HG02763 (cell line): Measurements from ENCODE around the gene MBP.
A peak's percentile ranks its signal among the peaks of the same experiment; 100 is the strongest.

Source experiments
- ATAC-seq: cut with Tn5 transposase; IDR thresholded peaks from one replicate; pipeline ENCODE4 v1.9.1; 2021; ENCODE audit warnings: mild to moderate bottlenecking, moderate library complexity; ENCODE audit not compliant: unreplicated experiment

Gene MBP

GRCh38 chr18:77086656-77087392 lies 45.8 kb downstream of the MBP start:
- ATAC-seq, result no peak

- no peak for ATAC-seq
Observed at GRCh38 chr18:77086034-77086433, 46.5 kb downstream of the MBP start.

DNA sequence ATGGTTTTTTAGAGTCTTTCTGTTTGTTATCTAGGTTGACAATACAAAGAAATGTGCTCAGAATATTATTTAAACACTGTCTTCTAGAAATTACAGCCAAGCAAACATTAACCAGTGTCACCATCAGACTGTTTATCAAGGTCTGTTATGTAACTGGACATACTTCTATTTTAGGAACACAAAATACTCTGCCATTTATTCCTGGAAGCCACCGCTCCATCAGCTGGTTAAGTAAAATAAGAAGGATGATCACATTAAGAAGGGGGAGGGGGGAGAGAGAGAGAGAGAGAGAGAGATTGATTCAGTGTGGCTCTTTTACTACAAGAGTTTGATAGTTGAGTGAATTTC lies 47.9 kb downstream of the MBP start:
- no peak for ATAC-seq

DNA sequence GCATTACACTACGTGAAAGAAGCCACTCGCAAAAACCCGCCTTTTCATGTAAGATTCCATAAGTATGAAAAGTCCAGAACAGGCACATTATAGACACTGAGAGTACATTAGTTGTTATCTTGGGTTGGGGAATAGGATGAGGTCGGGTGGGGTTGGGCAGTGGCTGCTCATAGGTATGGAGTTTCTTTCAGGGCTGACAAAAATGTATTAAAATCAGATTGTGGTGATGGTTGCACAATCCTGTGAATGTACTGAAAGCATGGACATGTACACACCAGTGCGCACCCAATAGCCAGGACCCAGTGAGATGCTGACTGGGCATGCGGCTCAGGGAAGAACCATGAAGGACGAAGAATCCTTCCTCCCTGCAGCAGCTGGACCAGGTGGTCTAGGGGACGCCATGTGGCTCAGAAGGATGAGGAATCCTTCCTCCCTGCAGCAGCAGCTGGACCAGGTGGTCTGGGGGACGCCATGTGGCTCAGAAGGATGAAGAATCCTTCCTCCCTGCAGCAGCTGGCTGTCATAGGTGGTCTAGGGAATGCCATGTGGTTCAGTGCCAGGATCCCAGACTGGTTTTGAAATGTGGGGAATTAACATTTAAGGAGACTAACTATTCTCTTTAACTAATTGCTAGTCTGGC lies 50.1 kb downstream of the MBP start:
- no peak for ATAC-seq

- ATAC-seq, result no peak
Observed at GRCh38 chr18:77081390-77081778, 51.2 kb downstream of the MBP start.

DNA sequence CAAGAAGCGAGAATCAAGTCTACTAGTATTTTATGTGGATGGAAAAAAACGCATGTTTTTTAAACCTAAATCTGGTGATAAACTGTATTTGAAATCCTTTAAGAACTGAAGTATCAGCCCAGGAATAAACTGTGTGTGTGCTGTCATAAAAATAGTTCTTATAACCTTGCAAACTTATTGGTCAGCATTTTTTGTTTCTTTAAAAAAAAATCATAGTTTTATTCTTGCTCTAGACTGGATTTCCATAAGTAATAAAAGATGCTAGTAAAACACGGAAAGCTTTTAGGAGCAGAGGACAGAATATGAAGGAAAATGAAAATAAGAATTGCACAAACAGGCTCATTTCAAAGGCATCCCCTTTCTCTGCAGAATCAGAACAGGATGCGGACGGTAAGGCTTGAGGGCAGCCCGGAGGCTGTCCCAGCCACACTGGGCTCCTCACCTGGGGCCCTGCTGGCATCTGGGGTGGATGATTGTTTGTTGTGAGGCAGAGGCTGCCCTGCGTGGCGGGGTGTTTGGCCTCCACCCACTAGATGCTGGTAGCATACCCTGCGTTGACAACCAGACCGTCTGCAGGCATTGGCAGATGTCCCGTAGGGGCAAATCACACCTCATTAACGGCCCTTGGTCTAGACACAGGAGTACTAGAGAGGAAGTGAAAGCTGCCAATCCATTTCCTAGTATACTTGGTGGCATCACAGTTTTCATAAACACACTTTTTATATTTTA lies 52.5 kb downstream of the MBP start:
- peak; percentile 90 for ATAC-seq

DNA sequence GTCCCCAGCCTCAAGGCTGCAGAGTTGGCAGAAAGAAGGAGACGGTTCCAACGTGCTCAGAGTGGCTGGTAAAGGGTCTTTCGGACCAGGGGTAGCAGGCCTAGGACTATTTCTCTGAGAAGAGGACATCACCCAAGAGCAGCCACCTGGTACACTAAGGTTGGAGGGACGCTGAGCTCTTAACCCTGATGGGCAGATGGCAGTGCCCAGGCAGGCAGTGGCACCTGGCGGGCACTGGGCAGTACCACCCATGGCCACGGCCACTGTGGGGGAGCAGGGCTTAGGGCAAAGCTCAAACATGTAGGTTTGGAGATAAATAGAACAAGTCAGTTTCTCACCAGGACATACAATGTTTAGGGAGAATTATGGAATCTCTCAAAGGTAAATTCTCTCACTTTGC lies 53.5 kb downstream of the MBP start:
- ATAC-seq, result no peak

GRCh38 chr18:77078690-77079070 lies 53.9 kb downstream of the MBP start:
- no peak for ATAC-seq

DNA sequence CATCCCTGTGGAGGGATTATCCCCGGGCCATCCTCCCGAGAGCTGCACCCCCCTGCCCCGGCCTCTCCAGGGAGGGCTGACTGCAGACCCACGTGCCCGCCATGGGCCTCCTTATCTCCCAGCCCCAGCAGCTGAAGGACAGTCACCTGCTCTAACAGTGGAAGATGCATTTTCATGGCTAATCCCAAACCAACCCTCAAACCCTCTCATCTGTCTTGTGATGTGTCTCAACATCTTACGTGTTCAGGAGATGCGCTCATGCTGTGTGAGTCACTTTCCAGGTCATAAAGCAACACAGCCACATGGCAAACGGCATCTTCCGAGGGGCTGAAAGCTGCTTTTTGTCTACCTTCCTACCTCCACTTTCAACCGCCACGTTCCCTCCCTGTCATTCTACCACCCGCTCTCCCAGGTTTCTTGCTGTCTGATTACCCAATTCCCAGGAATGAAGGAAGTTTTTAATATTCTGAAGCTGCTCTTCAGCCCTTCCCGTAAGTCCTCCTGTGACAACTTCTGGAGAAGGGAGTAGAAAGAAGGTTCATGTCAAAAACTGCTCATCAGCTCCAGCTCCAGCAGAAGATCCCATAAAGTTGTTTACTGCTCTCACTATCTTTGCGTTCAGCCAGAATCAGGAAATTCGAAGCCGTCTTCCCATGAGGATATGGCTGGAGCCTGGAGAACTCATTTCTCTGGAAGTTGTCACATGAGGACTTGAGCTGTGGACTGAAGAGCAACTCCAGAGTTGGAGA lies 54.5 kb downstream of the MBP start:
- no peak for ATAC-seq

DNA sequence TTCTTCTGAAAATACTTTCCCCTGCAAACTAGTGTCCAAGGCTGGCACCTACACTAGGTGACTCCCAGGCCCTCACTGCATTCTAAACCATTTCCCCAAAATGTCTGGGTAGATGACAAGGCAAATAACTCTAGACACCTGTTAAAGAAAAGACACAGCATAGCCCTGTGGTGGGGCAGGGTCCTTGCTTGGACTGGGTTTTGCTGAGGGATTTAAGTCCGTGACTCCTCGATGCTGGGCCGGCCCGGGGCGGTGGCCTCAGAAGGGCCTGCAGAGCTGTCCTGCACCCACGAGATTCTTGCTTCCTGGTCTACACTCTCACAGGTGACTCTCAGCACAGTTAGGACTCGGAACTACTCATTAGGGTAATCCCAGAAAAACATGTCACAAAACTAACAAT lies 55.2 kb downstream of the MBP start:
- no peak for ATAC-seq

DNA sequence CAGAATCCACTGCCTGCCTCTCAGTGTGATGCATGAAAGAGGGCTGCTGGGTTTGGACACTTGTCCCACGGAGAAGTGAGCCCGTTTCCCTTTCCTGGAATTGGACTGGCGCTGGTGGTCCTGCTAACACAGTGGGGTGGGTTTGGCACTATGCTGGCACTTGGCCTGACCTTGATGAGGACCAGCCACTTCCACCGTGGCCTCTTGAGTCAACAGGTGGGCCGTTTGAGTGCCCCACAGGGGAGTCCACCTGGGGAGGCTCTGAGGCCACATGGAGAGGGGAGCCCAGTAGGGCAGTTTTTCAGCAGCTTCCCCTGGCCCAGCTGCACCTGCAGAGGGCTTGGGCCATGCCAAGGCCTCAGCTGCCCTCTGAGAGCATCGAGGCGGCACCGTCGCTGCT lies 56.5 kb downstream of the MBP start:
- ATAC-seq, result no peak

GRCh38 chr18:77074431-77074830 lies 58.2 kb downstream of the MBP start:
- ATAC-seq, result no peak

- no peak for ATAC-seq
Observed at GRCh38 chr18:77073336-77074093, 59.1 kb downstream of the MBP start.

DNA sequence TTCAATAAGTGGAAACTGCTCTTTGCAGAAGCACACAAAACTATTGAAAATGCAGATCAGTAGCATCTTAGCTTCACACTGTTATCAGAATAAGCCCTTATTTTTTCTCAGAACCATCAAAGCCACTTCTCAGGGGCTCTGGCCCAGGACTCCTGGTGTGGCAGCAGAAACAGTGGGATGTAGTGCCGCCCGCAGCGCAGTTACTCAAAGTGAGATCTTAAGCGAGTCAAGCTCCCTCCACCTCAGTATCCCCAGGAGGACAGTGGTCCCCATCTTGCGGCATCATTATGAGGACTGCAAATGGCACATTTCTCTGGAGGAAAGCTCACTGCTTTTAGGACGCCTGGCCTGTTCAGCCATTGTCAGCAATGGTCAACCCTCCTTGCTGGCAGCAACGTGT lies 60.0 kb downstream of the MBP start:
- ATAC-seq, result no peak

DNA sequence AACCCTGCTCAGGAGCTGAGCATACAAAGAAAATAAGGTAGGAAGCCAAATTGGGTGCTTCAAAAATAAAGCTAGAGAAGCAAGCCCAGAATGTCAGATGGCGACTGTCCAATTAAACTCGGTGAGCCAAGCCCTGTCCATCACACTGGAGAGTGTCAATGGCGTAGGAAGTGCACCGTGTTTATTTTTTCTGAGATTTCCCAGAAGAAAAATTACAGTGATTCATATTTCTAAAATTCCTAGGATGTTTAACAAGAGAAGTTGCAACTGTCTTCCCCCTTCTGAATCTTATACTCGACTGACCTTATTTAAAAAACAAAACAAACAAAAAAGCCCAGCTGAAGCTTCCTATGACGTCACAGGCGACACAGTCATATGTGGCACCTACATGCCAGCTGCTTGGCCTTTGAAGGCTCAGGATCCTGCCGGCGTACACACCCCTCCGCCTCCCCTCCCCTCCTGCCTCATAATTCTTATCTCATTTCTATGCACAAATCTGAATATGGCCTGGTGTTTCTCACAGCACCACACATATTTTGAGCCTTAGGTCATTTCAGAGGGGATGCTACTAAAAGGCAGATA lies 60.8 kb downstream of the MBP start:
- ATAC-seq, result no peak

DNA sequence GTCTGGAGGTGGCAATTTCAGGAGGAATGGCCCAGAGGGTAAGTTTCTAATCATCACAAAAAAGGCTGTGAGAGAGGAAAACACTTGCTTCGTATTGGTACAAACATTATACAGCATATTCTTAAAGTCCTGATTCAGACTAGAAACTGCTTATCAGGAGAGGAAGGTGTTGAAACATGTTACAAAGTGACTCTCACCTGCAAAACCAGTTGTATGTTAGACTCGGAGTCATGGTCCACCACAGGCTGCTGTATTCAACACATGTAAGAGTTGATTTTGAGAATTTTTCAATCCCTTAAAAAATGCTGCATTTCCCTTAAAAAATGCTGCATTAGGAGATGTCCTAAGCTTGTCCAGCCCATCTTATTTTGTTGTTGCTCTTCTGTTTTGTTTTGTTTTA lies 61.5 kb downstream of the MBP start:
- ATAC-seq, result no peak

DNA sequence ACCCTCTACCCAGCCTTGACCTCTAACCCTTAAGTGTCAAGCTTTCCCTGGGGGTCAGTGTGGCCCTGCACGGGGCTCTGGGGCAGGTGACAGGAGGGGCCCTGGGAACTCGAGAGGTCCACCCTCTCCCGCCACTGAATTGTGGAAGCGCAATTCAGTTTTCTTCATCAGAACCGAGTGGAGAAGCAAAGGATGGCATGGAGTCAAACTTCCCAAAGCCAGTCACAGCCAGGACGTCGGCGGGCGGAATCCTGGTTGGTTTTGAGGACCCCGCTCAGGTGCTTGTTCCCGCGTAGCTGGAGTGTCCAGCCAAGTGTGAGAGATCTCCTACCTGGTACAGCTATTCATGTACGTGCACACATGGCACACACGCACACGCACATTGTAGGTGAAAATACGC lies 62.0 kb downstream of the MBP start:
- no peak for ATAC-seq

DNA sequence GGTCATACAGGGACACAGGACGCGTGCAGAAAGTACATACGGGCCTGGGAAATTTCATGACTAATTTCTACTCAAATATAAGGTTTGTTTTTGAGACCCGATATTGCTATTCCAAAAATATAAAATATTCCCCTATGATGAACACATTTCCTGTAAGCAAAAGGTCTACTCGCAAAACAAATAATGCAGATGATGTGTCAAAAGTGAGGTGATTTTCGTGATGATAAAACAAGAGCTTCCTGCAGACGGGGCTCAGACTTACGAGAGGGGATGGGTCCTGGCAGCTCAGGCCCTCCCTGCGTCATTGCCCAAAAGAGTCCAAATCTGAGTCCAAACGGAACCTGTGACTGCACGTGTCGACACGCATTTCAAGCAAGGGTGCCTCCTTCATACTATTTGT lies 62.7 kb downstream of the MBP start:
- ATAC-seq, result no peak

DNA sequence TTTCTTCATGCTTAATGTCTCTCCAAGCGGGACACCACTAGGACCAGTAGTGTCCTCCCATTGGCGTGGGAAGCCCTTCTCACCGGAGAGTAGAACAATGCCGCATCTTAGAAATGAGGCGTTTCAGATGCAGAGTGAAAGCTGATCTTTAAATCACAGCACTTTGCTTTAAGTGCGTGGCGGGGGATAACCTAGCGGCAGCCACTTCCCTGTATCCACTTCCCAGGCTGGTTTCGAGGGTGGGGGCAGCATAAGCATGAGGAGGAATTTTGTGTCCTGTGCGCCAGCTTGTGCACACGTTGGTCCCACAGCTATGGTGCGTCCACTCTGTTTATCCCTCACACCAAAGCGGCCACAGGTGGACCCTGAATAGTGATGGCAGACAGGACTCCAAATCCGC lies 63.1 kb downstream of the MBP start:
- ATAC-seq, result no peak
